ENCODE measurements around the gene SLC14A1.

Gene SLC14A1

DNA sequence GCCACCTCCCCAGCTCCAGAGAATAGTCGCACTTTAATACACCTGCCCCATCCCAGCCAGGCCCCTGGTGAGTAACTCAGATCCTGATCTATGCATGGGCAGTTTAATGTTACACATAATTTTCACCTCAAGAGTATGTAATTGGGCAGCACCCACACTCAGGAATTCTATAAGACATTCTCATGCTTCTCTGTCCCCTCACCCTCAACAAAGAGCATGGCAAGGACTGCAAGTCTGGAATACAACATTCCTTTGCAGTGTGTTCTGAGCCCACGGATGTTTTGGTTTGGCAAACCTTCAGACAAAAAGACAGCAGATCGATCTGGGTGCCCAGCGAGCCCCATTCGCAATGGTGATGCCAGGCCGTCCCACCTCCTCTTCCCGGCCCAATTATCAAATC lies 4.9 kb upstream of the SLC14A1 start:
- DNase-seq (ENCODE audit: low read depth in 2 of 2, low spot score in 1 of 2): no peak

DNA sequence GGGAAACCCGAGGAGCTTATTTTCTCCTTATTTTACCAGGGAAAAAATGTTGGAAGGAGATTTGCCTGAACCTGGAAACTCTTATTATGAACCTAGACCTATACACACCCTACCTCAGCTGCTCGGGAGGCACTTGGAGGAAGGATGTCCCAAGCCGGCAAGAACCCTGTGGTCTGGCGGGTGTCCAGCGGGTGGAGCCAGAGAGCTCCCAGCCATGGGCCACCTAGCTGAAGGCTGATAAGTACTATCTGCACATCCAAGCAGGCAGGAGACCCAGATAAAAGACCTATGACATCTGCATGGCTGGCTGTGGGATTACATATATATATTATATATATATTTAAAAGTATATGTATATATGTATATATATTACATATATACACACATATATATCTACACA lies 1.1 kb upstream of the SLC14A1 start:
- DNase-seq (ENCODE audit: low read depth in 2 of 2, low spot score in 1 of 2): peak; percentile 8 to 42

DNA sequence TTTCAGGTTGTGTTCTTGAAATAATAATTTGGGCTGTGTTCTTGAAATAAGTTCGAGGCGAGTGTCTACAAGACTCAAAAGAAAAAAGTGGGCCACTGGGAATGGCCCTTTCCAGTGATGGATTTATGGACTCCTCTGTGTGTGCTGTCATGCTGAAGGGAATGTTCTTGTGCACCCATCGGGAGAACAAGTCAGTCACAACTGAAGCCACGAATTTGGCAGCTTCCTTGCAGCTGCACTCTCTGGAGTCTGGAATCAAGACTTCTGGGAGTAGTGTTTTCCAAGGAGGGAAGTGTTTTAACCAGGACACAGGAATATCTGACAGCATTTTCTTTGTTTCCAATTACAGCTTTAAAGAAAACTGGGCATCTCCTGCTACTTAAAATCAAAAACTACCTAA lies 620 bp downstream of the SLC14A1 start:
- no peak for DNase-seq (ENCODE audit: low read depth in 2 of 2, low spot score in 1 of 2)

DNA sequence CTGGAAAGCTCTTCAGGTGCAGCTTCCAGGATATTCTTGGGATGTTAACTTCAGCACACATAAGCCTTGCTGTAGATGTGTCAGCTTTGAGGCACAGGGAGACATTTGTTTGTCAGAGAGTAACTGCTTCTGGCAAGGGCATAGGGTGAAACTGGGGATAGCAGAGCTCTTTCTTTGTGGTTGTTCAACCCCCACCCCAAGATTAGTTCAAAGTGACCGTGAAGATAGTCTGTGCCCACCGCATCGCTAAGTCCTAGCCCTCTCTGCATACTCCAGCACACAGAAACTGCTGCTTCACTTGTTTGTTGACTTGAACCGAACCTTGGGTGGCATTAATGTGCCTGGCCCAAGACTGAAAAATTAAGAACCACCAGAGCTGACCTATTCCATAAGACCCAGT lies 1.4 kb downstream of the SLC14A1 start:
- DNase-seq (ENCODE audit: low read depth in 2 of 2, low spot score in 1 of 2): no peak

DNA sequence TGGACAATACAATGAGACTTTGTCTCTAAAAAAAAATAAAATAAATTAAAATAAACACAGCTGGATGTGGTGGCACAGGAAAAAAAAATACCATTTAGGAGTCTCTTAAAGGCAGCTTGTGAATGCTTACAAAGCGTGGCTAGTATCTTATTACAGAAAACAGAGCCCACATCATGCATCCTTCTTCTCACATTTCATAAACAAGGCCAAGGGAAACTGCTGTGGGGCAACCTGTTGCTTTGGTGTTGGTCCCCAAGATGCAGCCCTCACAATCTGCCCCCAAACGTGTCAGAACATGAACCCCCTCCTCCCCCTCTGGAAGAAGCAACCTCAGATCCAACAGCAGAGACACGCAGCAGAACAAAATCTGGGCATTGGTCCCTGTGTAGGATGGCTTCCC lies 2.6 kb downstream of the SLC14A1 start:
- no peak for DNase-seq (ENCODE audit: low read depth in 2 of 2, low spot score in 1 of 2)

DNA sequence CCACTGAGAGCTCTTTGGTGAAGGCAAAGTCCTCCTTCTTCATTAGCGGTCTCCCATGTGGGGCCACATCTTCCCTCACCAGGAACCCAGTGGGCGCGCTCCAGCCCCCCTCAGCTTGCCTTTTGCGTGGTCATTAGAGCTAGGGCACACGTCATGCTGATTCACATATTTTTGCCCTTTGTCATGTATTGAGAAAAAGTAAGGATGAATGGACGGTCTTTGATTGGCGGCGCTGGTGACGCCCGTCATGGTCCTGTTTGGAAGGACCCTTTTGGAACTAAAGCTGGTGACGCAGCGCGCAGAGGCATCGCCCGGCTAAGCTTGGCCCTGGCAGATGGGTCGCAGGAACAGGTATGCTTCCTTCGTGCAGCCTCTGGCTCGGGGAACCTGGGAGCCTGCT lies 3.1 kb downstream of the SLC14A1 start:
- DNase-seq (ENCODE audit: low read depth in 2 of 2, low spot score in 1 of 2): no peak

DNA sequence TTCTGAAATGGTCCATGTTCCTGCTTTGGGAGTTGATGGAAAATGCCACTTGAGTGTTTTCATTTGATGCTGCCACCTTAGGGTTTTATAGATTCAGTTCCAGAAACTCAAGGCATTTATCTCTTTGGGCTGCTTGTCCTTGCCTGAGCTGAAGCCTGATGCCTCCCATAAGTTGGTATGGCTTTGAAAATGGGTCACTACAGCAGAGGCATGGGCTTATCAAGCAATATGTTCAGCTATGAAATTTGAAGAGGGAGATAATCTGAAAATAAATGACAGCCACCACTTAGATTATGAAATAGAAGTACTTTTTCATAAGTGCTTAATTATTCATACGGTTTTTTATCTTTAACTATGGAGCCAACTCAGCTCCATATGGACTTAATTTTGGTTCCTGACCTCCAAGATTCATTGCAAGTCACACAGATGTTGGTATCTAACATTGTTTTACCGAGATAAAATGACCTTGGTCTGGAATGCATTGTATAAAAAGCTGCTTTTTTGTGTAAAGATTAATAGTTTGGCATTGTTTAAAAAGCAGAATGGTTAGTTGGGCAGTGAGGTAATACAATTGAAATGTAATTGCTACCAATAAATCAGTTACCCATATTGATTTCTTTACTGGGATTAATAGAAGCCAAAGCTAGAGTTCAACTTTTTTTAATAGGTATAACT lies 4.5 kb downstream of the SLC14A1 start:
- DNase-seq (ENCODE audit: low read depth in 2 of 2, low spot score in 1 of 2): no peak

DNA sequence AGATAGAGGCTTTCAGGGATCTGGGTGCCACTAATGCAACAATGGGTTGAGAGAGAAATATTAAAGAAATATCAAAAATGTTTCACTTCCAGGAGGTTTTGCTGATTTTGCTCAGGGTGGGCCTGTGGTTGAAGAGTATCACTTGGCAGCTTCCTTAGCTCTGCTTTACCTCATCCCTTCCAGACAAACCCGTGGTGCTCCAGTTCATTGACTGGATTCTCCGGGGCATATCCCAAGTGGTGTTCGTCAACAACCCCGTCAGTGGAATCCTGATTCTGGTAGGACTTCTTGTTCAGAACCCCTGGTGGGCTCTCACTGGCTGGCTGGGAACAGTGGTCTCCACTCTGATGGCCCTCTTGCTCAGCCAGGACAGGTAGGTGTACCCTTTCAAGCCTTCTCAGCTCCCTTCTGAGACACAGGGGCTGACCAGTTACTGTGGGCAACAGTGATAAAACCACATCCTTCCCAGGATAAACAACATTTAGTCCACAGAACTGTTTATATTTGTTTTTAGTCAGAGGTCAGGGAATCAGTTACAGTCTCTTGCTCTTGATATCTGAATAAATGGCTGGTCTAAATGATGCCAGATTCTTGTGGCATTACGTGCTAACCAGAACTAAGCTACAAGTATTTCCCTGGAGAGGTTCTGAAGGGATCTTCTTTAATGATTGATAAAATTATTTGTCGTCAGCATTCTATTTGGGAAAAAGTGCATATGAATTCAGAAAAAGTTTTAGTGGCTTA lies 7.0 kb downstream of the SLC14A1 start:
- no peak for DNase-seq (ENCODE audit: low read depth in 2 of 2, low spot score in 1 of 2)

DNA sequence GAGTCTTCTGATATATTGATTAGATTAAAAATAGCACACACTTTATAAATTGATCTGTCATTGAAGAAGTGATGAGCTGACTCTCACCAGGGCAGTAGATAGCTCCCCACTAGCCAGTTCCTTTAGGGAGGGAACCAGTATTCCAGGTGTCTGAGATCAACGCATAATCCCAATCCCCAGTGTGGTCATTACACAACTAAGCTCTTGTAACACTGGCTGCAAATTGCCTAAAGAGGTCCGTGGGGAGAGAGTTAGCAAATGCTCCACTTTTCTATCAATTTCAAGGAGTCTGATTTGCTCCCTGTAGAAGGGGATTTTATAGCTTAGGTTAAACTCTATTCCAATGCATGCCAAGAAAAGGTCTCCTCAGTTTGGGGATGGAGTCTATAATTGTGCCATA lies 7.7 kb downstream of the SLC14A1 start:
- DNase-seq (ENCODE audit: low read depth in 2 of 2, low spot score in 1 of 2): no peak

DNA sequence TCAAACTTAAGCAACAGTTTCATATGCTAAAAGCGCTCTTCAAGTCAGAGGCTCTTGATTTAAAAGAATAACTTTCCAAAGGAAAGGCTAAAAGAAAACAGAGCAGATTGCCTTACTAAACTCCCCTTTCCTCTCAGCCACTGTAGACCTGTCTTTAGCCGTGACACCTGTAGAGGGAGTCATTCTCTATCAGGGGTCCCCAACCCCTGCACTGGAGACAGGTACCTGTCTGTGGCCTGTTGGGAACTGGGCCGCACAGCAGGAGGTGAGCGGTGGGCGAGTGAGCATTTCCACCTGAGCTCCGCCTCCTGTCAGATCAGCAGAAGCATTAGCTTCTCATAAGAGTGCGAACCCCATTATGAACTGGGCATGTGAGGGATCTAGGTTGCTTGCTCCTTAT lies 9.6 kb downstream of the SLC14A1 start:
- DNase-seq (ENCODE audit: low read depth in 2 of 2, low spot score in 1 of 2): no peak

DNA sequence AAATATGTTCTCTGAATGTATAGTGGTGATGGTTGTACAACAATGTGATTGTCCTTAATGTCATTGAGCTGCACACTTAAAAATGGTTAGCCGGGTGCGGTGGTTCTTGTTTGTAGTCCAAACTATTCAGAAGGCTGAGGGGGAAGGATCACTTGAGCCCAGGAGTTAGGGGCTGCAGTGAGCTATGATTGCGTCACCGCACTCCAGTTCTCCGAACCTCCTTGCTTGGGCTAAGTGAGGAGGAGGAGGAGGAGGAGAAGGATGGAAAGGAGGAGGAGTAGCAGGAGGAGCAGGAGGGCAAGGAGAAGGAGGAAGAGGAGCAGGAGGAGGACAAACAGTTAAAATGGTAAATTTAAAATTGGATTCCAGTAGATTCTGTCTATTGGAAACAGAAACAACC lies 10.5 kb downstream of the SLC14A1 start:
- no peak for DNase-seq (ENCODE audit: low read depth in 2 of 2, low spot score in 1 of 2)

DNA sequence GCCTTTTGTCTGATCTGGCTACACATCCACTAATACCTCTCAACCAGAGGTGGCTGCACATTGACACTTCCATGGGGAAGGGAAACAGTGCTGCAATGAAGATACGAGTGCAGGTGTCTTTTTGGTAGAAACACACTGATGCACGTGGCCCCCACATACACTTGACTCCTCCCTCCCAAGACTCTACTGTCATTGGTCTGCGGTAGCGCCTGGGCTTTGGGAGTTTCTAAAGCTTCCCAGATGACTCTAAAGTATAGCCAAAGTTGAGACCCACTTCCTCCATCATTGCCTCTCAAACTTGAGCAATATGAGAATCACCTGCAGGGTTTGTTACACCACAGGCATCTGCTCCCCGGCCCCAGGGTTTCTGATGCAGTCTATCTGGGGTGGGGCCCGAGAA lies 11.0 kb downstream of the SLC14A1 start:
- DNase-seq (ENCODE audit: low read depth in 2 of 2, low spot score in 1 of 2): no peak

DNA sequence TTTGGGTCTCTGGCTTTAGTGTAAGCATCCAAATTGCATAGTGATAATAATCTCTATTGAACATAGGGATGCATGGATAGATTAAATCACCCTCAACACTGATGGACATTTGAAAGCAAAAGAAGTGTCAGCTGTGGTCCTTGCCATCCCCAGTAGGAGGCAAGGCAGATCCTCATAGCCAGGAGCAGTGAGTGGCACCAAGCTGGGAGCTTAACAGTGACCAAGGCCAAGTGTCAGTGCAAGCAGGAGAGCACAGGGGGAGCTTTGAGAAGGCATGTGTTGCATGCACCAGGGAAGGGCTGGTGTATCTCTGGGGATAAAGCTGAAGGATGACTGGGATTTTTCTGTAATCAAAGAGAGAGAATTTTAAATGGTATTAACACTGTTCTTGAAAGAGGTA lies 14.7 kb downstream of the SLC14A1 start:
- no peak for DNase-seq (ENCODE audit: low read depth in 2 of 2, low spot score in 1 of 2)

DNA sequence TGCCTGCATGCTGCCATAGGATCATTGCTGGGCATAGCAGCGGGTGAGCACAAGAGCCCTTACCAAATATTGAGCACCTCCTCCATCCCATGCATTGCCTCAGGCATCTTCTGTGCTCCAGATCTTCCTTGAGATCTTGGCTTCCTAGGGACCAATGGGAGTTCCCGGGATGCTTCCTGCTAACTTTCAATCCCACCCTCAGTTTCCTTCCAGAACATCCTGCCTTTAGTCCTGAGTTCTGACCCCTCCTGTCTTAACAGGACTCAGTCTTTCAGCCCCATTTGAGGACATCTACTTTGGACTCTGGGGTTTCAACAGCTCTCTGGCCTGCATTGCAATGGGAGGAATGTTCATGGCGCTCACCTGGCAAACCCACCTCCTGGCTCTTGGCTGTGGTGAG lies 15.3 kb downstream of the SLC14A1 start:
- DNase-seq (ENCODE audit: low read depth in 2 of 2, low spot score in 1 of 2): no peak

DNA sequence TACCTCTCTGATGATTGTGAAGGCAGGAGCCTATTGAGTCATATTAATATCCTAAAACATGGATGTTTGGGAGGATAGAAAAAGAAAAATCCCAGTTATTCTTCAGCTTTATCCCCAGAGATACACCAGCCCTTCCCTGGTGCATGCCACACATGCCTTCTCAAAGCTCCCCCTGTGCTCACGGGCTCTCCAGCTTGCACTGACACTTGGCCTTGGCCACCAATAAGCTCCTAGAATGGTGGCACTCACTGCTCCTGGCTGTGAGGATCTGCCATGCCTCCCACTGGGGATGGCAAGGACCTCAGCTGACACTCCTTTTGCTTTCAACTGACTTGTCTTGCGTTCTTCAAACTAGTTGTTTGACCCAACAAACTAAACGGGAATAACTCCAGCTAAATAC lies 15.9 kb downstream of the SLC14A1 start:
- DNase-seq (ENCODE audit: low read depth in 2 of 2, low spot score in 1 of 2): no peak

DNA sequence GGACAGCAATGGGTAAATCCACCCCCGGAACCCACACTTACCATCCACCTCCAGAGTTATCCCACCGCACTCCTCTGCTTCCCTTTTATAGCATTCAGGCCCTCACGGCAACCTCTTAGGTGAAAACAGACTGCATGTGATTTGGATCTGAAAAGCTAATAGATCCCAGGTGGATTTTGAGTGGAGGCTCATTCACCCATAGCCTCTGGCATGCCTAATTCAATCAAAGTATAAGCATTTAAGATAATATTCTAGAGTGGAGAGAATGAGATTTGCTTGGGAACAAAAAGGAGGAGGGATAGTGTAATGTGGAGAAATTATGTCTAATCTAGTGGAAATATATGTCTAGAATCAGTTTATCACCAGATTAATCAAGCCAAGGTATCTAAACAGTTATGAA lies 17.1 kb downstream of the SLC14A1 start:
- DNase-seq (ENCODE audit: low read depth in 2 of 2, low spot score in 1 of 2): no peak

DNA sequence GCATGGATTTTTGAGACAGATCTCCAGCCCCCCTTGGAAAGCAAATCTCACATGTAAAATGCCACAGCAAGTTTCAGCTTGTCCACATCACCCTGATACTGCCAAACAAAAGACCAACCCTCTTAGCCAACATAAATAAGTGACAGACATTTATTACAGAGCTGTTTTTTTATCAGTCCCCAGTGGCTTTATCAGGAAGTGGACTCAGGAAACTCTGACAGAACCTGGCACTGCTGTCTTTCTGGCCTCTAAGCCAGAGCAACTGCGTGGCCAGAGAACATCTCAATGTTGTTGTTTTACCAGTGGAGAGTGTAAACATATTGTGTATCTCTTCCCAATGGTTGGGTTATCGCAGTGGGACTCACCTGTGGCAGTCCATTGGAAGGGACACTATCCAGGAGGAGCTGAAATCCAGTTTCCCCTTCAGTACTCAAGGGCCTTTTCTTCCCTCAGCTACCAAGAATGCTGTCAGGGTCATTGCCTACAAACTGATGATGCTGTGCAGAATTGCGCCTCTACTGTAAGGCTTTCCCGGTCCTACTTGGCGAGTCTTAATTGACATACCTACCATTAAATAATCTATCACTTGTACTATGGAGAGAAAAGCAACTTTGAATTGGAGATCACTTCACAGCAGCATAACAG lies 22.0 kb downstream of the SLC14A1 start:
- DNase-seq (ENCODE audit: low read depth in 2 of 2, low spot score in 1 of 2): no peak

DNA sequence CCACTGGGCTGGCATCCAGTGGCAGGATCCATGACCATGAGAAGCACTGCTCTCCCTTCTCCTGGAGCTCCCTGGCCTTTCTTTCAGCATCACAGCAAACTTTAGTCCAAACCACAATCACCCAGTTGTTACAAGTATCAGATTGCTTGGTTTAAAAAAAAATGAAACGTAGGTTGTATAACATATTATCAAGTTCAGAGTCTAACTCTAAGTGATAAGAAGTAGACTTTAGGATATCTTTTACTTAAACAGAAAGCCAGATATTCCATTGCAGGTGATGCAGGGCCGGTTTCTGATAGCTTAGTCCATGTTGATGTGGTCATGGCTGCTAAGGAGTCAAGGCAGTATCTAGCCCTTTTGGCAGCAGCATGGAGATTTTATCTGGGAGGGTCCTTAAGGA lies 24.5 kb downstream of the SLC14A1 start:
- no peak for DNase-seq (ENCODE audit: low read depth in 2 of 2, low spot score in 1 of 2)

DNA sequence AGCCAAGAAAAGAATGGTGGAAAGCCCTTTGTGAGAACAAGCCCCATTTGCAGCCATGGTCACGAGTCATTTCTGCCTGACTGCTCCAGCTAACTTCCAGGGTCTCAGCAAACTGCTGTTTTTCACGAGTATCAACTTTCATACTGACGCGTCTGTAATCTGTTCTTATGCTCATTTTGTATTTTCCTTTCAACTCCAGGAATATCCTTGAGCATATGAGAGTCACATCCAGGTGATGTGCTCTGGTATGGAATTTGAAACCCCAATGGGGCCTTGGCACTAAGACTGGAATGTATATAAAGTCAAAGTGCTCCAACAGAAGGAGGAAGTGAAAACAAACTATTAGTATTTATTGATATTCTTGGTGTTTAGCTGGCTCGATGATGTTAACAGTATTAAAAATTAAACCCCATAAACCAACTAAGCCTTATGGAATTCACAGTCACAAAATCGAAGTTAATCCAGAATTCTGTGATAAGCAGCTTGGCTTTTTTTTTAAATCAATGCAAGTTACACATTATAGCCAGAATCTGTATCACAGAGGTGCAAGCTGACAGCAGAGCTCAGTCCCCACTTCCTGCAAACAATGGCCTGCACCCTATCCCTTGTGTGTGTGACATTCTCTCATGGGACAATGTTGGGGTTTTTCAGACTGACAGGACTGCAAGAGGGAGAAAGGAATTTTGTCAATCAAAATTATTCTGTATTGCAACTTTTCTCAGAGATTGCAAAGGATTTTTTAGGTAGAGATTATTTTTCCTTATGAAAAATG lies 26.1 kb downstream of the SLC14A1 start:
- no peak for DNase-seq (ENCODE audit: low read depth in 2 of 2, low spot score in 1 of 2)

DNA sequence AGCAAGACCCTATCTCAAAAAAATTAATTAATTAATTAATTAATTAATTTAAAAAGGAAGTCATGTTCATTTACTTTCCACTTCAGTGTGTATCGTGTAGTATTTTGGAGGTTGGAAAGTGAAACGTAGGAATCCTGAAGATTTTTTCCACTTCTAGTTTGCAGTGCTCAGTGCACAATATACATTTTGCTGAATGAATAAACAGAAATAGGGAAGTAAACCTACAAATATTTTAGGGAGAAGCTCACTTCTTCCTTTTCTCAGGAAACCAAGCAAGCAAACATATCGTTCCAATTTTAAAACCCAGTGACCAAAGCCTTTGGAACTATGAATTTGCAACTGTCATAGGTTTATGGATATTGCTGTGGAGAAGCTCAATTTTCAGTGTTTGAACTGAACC lies 27.8 kb downstream of the SLC14A1 start:
- no peak for DNase-seq (ENCODE audit: low read depth in 2 of 2, low spot score in 1 of 2)

DNA sequence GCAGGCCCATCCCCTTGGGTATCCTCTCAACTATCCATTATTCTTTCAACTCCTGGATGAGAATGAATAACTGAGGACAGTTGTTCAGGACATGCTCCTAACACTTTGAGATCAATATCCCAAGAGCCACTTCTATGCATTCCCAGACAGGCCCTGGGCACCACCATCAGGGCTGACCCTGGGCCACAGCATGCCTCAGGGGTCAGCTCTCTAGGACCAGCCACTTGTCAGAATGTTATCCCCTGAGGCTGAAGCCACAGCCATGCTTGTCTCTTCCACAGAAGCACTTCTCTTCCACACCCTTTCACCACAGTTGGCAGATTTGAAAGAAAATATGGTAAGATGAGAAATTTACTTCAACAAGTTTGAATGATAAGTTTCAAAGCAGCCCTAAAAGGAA lies 28.7 kb downstream of the SLC14A1 start:
- no peak for DNase-seq (ENCODE audit: low read depth in 2 of 2, low spot score in 1 of 2)

DNA sequence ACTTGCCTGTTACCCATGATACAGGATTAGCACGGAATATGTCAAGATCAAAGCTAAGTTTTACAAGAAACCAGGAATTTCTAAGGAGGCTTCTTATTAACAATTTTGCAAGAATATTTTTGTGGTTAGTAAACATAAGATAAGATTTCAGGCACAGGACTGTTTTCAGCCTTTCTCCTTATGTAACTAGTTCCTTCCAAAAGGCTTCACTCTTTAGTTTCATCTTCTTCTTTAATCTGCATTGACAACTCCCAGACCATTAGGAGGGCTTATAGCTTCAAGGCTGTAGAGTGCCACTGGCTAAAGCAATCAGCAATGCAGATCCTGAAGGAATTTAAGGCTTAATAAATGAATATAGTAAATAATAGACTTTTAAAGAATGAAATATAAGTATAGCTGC lies 29.3 kb downstream of the SLC14A1 start:
- DNase-seq (ENCODE audit: low read depth in 2 of 2, low spot score in 1 of 2): no peak
